8988T (cell line): ENCODE data around the gene HCAR3.
"Not testable (repeated sequence)": the region's sequence is repeated elsewhere in the genome, so short reads cannot be mapped to it uniquely, and the experiment has no call there.

Experiments
- DNase-seq: peaks from one replicate; pipeline ENCODE4 v3.0.0; 2011

Gene HCAR3

GRCh38 chr12:122716658-122717057, at the start of gene HCAR3:
Gene HCAR3 (minus strand): TSS chr12:122716811. CDS start chr12:122716737, 74 bp downstream.
- DNase-seq = not testable (repeated sequence)

DNA sequence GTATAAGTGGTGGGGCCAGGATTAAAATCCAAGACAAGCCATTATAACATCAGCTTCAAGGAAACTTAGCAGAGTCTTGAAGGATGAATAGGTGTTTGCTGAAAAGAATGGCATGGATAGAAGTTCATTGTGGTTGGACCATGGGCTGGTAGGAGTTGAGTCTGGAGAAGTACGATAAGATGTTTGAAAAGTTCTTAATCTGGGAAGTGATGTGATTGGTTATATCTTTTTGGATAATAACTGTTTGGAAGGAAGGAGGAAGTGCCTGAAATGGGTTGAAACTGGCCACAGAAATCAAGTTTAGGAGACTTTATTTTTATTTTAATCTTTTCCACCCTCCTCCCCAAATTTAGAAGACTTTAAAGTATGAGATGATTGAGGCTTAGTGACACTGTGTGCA, 41.0 kb upstream of the HCAR3 start:
- DNase-seq = no peak

DNA sequence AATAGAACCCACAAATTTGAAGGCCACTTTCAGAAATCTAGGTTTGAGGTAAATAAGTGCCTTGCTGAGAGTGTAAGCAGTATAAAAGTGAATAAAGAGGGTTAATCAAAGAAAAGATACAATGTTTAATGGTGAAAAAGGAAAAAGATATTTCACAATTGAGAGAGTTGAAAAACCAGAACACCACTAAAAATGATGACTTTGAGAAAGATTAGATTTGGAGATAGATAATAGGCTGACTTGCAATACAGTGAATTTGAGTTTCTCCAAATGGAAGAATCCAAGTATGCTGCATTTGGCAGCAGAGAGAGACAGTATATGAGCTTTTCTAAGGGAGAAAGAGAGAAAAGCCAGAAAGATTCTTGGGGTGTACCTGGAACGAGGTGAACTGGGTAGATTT, 38.2 kb upstream of the HCAR3 start:
- no peak for DNase-seq

- no peak for DNase-seq
Observed at GRCh38 chr12:122753319-122753650, 36.7 kb upstream of the HCAR3 start.

- peak; percentile 81 for DNase-seq
Observed at GRCh38 chr12:122752464-122753318, 36.1 kb upstream of the HCAR3 start, which contains the start of gene DENR. Gene DENR (plus strand): TSS chr12:122752824. CDS start chr12:122753702, 878 bp downstream.

GRCh38 chr12:122750781-122751515, 34.3 kb upstream of the HCAR3 start:
- DNase-seq = not testable (repeated sequence)

DNA sequence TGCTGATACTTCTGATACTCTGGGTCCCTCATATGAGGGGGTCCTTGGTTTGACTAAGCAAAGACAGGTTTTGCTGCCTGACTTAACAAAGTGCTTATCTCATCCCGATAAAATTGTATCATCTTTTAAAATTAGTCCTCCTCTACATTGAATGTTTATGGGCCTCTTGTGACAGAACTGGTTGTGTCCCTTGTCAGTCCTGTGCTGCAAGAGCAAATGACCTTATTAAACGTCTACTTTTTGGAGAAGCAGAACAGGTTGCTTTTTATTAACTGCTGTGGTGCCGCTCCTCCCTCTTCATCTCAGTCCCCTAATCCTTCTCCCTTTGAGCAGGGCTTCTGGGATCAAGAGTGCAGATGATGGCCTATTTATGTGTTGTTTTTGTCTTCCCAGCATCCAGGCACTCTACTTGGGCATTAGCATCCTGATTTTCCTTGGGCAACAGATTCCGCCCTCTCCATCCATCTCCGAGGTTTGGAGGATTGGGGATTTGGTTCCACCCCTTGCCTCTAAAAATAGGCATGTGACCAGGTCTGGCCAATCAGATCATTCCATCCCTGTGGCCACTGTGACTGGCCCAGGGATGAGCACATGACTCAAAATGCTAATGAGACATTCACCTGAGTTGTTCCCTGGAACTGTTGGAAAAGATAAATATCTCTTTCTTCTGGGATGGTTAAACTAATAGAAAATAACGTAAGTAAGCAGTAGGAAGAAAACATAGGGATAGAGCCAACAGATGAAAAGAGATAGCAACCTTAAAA, 33.1 kb upstream of the HCAR3 start:
- no peak for DNase-seq

- DNase-seq = no peak
Observed at GRCh38 chr12:122747224-122748135, 30.9 kb upstream of the HCAR3 start.

DNA sequence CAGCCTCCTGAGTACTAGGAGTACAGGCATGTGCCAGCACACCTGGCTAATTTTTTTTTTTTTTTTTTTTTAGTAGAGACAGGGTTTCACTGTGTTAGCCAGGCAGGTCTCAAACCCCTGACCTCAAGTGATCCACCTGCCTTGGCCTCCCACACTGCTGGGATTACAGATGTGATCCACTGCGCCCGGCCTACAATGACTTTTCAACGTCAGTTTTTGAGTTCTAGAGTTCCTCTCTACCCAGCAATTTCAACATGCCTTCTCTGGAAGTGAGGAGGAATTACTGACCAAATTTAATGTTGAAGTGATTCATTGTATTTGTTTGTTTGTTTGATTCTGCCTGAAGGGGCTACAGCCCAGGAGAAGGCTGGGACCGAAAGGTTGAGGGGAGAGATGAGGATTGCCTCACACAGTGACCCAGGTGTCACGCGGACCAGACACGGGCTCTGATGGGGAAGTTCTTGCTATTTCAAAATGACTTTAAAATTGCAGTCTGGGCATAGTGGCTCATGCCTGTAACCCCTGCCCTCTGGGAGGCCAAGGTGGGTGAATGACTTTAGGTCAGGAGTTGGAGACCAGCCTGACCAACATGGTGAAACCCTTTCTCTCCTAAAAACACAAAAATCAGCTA, 27.4 kb upstream of the HCAR3 start:
- no peak for DNase-seq

- no peak for DNase-seq
Observed at GRCh38 chr12:122740351-122740750, 23.7 kb upstream of the HCAR3 start.

DNA sequence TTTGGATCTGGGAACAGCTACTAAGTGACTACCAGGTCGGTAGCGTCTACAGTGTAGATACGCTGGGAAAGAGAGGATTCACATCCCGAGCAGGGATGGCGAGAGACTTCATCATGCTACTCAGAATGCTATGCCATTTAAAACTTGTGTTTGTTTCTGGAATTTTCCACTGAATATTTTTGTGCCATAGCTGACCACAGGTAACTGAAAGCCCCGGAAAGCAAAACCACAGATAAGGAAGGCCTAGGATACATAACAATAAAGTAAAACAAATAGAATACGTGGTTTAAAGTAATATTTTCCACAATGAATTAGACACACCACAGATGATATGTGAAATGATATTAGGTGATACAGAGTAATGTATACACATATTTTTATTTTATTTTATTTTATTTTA, 22.0 kb upstream of the HCAR3 start:
- no peak for DNase-seq

GRCh38 chr12:122732611-122733010, 16.0 kb upstream of the HCAR3 start:
- DNase-seq = no peak

- no peak for DNase-seq
Observed at GRCh38 chr12:122732170-122732569, 15.6 kb upstream of the HCAR3 start.

DNA sequence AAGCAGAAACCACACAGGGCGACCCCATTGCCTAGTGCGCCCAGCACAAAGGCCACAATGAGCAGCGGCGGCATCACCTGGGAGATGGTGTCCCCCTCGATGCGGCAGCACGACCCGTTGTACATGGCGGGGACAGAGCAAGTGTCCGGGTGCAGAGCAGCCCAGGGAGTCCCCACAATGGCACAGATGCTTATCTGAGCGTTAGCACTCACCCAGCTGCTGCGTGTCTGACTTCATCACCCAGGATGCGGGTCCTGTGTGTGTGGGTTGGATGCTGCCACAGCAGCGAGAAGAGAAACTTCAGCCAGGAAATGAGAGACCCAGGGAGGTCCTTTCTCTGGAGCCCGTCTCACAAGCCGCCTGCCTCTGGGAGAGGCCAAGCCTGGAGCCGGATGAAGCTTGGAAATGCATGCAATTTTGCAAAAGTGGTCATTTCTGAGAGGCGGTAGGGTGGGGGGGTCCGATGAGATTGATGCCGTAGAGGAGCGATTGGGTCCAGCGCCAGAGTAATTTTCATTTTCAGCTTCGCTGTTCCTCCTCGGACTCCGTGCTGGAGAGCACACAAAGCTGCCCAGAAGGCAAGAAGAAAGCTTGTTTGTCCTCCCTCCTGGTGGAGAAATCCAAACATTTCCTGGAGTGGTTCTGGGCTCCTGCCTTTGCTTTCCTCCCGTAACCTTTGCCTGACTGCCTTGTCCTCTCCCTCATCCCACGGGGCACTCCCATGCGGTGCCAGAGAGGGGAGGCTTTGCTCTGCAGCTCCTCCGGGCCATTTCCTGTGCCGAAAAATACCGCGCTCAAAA, 13.8 kb upstream of the HCAR3 start, which contains the start of gene HCAR1:
HCAR1 (minus strand) TSS at position 630 of the 800 bp plus-strand sequence; CDS start at position 125, 505 bp downstream.
- no peak for DNase-seq

DNA sequence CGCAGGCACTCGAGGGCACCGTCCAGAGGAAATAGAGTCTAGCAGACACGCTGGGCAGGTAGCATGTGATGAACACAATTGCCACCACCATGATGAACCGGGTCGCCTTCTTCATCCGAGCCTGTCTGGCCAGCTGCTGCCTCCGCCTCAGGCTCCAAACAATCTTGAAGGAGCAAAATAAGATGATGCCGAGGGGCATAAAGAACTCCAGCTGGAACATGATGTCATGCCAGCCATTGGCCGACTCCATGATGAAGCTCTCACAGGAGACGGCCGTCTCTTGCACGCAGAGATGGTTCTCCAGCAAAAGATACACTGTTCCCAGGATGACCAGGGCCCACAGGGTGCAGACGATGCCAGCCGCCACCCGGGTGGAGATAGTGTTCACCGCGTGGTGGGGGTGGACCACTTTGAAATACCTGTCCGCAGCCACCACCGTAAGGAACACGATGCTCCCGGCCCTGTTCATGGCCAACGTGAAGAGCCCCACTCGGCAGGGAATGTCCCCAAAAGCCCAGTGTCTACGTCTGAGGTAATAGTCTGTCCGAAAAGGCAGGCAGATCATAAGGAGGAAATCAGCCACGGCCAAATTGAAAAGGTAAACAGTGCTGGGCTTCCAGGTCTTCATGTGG, 13.1 kb upstream of the HCAR3 start:
- DNase-seq = no peak

DNA sequence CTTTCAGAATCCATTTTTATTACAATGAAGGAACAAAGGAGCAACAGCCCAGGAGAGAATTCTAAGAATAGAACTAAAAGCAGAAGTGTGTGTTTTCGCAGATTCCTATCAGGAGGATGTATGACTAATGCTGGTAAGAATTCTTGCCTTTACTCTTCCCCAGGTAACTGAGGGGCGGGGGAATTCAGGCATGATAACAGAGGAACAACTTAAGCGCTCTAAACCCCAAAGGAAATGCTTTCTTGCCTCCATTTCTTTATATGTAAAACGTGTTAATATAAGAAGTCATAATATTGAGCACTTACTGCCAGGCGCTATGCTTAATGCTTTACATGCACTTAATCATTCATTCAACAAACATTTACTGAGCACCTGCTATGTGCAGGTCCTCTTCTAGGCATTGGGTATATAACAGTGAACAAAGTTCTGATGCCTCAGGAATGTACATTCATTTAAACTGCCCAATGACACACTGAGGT, 9.5 kb upstream of the HCAR3 start:
- peak; percentile 38 for DNase-seq

DNA sequence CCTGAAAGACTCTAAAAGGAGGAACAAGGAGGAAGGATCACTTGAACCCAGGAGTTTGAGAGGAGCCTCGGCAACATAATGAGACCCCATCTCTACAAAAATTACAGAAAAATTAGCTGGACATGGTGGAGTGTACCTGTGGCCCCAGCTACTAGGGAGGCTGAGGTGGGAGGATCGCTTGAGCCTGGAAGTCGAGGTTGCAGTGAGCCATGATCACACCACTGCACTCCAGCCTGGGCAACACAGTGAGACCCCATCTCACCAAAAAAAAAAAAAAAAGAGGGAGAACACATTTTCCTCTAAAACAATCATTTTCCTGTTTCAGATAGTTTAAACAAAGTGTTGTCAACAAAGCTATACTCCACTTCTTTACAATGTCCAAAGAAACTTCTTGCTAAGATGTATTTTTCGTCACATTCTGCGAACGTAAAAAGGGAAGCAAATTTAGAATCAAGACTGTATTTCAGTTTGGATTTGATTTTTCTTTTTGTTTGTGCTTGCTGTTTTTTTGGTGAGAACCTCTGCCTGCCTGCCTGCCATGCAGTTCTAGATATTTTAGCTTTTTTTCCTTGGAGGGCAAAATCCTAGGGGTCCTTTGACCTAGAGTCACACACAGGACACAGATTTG, 9.0 kb upstream of the HCAR3 start:
- DNase-seq = no peak

- no peak for DNase-seq
Observed at GRCh38 chr12:122724641-122725243, 8.1 kb upstream of the HCAR3 start.

DNA sequence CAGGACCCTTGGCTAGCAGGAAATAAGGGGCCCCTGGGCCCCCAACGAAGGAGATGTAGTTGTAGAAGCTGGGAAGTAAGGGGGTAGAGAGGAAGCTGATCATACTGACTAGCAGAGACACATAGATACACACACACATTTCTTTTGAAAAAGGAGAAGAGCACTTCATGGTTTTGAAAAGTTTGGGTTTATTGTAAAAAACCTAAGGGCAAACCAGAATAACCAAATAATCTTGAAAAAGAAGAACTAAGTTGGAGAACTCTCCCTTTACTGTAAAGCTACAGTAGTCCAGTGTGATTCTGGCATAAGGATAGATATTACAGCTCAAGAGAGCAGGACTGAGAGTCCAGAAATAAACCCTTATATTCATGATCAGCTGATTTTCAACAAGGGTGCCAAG, 5.8 kb upstream of the HCAR3 start:
- DNase-seq = no peak
